H1 (cell line): Measurements from ENCODE around the gene FOXM1. TPM values are rescaled to one million over a fixed set of nuclear protein-coding genes. Genes with fewer than 3 reads are reported as not detected.

Experiments
- polyA plus RNA-seq, 7 experiments: library from polyadenylated mRNA; depleted of rRNA in 3 of 7; stranded (reverse) in 5 of 7; unstranded in 2 of 7; fragments of >200 nt in 5 of 7; fragments of 200-250 nt in 2 of 7; gene quantifications; 1 replicate in 5 of 7; 2 replicates in 1 of 7; 4 replicates in 1 of 7; pipeline versions ENCODE4 v1.2.1 to v1.2.3, GENCODE V29; 2011 to 2013; ENCODE audit warnings: missing spikeins in 2 of 7, mixed read lengths in 2 of 7
- total RNA-seq: library from RNA; stranded (reverse); fragmentation: NEBNext Ultra II Directional; extraction: Animal tissue kit (Norgen Biotek cat#: 25700); gene quantifications from 2 replicates; pipeline ENCODE4 v1.2.1, GENCODE V29; 2021

FOXM1 gene
- total and polyA plus RNA-seq, 2 of the 8 experiments (the other 6 are each of a cell fraction or from before 2014, with no cell fraction given), result 58.1 to 121 TPM

Other genes with a start within 250 kb of the FOXM1 start
- 227 and 243 TPM in 2 replicates for gene FKBP4, start 82.2 kb downstream of the FOXM1 start, total RNA-seq
- gene FKBP4, start 82.2 kb downstream of the FOXM1 start, polyA plus RNA-seq (2011; rRNA removed), result 72.6 and 82.0 TPM in 2 replicates
- gene ITFG2, start 64.5 kb downstream of the FOXM1 start, total RNA-seq, result 22.9 and 23.0 TPM in 2 replicates
- gene ITFG2, start 64.5 kb downstream of the FOXM1 start, polyA plus RNA-seq (2011; rRNA removed), result 15.0 and 20.8 TPM in 2 replicates
- gene NRIP2, start 42.1 kb downstream of the FOXM1 start, total RNA-seq, result not detected in 2 replicates
- gene NRIP2, start 42.1 kb downstream of the FOXM1 start, polyA plus RNA-seq (2011; rRNA removed), result 0.03 and 0.06 TPM in 2 replicates
- gene TEX52, start 20.1 kb downstream of the FOXM1 start, total RNA-seq, result not detected in 2 replicates
- gene TEX52, start 20.1 kb downstream of the FOXM1 start, polyA plus RNA-seq (2011; rRNA removed), result not detected in 2 replicates
- 41.9 and 55.8 TPM in 2 replicates for gene RHNO1, start within 50 bp of the FOXM1 start, total RNA-seq
- gene RHNO1, start within 50 bp of the FOXM1 start, polyA plus RNA-seq (2011; rRNA removed), result 45.5 and 56.9 TPM in 2 replicates
- gene TULP3, start 13.7 kb upstream of the FOXM1 start, total RNA-seq, result 18.4 and 21.7 TPM in 2 replicates
- 19.3 and 21.2 TPM in 2 replicates for gene TULP3, start 13.7 kb upstream of the FOXM1 start, polyA plus RNA-seq (2011; rRNA removed)
- 116 TPM in 2 replicates for gene TEAD4, start 82.2 kb upstream of the FOXM1 start, total RNA-seq
- gene TEAD4, start 82.2 kb upstream of the FOXM1 start, polyA plus RNA-seq (2011; rRNA removed), result 56.7 and 90.1 TPM in 2 replicates
- gene TSPAN9, start 200.2 kb upstream of the FOXM1 start, total RNA-seq, result 26.1 and 29.1 TPM in 2 replicates
- 11.5 and 20.7 TPM in 2 replicates for gene TSPAN9, start 200.2 kb upstream of the FOXM1 start, polyA plus RNA-seq (2011; rRNA removed)